Measurements from ENCODE around the gene EXT2.

- TF ChIP-seq CTCF (IDR thresholded peaks at IDR 0.05), result no peak
- no peak for TF ChIP-seq POLR2A (IDR thresholded peaks at IDR 0.05)
These were observed 12.8 kb upstream of the EXT2 start for GRCh38 chr11:44082645-44083044.
